GM10266 (cell line): ENCODE measurements around the gene GNAT1.

Experiments
- DNase-seq: peaks from one replicate; pipeline ENCODE4 v3.0.0; 2012; ENCODE audit errors: extremely low spot score
- CTCF ChIP-seq: IDR thresholded peaks from 2 replicates; pipeline ENCODE4 v1.5.1; 2012; ENCODE audit warnings: mild to moderate bottlenecking, low read depth; ENCODE audit not compliant: control insufficient read depth, insufficient read depth; ENCODE audit errors: missing control alignments

The GNAT1 gene

DNA sequence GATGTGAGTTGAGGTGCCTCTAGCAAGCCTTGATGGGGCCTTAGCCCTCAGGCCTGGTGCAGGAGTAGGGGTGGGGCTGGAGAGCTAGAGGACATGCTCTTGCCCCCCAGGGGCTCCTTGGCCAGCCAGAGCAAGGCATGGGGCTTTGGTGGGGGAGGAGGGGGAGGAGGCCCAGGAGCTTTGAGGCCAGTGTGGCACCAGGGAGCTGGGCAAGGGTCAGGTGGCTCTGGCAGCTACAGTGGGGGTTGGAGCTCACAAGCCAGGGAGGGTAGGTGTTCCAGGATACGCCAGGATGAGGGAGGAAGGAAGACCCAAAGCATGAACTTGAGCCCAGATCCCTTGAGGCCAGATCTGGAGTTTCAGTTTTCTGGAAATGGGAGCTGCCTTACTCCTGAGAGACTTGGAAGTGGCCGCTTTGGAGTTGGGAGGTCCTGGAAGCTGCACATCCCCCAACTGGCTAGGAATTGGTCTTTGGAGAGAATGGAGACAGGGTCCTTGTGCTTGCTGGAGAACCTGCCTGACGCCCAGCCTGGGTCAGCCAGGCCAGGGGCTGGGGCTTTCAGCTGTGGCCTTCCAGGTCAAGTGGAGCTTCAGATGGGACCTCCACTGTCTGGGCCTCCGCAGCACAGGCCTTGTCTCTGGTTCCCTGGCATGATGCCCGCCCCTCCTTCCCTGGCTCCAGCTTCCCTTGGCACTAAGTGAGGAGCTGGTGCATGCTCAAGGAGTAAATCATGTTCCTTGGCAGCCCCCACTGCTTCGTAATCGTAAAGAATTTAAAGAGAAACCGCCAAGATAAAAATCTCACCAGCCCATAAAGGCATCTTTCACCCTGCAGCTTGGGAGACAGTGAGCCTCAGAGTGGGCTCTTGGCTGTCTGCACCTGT, 27.6 kb upstream of the GNAT1 start:
- TF ChIP-seq CTCF: no peak
- DNase-seq: no peak

DNA sequence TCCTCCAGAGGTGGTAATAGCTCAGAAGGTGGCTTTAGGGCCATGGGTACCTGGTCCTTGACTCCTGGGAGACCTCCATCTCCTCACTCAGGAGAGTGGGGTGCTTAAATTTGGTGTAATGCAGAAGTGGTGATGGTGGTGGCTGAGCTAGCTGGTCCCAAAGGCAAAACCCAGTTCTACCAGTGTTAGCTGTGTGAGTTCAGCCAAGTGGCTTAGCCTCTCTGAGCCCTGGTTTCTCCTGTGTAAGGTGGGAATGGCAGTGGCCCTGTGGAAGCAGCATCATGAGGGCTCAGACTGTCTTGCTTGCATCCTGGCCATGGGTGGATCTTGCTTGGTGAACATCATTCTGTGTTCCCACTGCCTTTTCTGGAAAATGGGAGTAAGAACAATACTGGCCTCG, 26.9 kb upstream of the GNAT1 start:
- TF ChIP-seq CTCF: no peak
- DNase-seq: no peak

DNA sequence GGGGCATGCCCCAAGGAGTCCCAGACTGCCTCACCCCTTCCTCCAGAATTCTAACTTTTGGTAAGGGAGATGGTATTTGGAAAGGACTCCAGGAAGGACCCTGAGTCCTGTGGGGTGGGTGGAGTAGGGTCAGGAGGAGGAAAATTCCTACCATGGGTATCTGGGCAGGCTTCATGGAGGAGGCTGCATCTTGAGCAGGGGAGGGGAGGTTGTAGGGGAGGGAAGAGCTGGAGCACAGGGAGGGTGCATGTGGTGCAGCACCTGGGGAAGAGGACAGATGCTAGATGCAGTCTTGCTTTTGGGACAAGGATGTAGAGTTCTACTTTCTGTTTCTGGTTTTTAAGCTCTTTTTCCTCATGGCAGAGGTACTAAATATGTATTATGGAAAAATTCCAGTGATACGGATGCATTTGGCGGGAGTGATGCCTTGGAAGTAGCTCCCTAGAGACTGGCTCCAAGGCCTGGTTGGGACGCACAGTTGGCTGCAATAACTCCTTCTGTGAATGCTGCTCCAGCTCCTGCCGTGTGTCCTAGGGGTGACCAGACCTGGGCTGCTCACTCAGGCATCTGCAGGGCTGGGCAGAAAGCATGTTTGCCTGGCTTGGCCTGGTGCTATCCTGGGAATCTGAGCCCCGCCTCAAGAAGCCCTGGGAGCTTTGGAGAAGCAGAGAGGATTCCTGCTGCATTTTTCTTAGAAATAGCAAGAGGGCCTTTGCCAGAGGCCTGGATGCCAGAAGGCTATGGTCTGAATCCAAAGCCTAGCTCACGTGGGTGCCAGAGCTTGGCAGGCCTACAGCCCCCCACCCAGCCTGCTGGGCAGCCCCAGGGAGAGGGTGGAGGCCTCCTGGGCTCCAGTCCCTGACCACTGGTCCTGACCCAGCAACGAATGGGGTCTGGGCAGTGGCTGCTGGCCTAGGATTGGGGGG, 26.2 kb upstream of the GNAT1 start:
- no peak for DNase-seq
- no peak for TF ChIP-seq CTCF

DNA sequence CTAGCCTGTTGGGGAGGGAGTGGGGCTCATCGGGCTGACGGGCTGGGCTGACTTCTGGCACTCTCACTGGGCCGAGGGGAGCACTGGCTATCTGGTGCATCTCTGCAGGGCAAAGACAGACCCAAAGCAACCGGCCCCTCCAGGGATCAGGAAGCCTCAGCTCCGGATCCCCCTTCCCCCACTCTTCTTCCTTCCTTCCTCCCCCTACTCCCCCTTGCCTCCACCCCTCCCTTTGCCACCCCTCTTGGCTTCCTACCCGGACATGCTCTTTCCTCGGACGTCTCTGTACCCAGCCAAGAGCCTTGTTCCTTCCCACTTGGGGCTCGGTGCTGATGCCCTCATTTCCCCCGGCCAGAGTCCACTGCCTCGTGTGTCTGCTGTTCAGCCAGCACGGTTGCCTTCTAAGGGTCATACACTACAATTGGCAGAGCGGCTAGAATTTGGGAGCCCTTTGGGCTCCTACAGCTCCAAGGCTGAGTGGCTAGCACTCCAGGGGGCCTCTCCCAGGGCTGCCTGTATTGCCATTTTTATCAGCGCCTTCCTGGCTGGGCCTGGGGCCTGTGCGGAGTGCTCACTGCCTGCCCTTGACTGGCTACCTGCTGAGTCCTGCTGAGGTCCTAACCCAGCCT, 25.4 kb upstream of the GNAT1 start:
- no peak for TF ChIP-seq CTCF
- DNase-seq: no peak

DNA sequence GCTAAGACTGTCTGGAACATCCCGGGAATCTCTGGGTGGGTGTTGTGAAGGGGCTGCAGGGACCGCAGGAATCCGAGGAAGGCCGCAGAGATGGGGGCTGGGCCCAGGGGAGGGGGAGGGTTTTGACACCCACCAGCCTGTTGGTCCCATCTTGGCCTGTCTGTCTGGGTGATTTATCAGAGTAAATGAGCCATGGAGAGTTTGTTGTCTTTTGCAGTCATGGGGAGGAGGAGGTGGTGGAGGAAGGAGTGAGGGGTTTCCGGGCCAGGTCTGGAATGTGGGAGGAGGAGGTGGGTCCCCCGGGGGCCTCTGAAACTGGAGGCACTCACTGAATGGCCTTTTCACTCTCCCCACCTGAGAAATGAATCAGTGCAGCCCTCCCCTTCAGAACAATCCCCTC, 24.8 kb upstream of the GNAT1 start:
- TF ChIP-seq CTCF: no peak
- DNase-seq: no peak

GRCh38 chr3:50167069-50167840, 24.2 kb upstream of the GNAT1 start:
- DNase-seq: no peak
- TF ChIP-seq CTCF: no peak
